Measurements from ENCODE around the gene CDK9.

- TF ChIP-seq POLR2A (IDR thresholded peaks at IDR 0.05; ENCODE audit: low read length): no peak
- no peak for TF ChIP-seq GATA1 (IDR thresholded peaks at IDR 0.05; ENCODE audit: low read depth, low read length)
Observed at GRCh38 chr9:127755061-127756060, 30.5 kb upstream of the CDK9 start.

Measured in erythroblast (primary cell).